GM18508 (cell line): ENCODE data around the gene C11orf16.
"Not testable (repeated sequence)": the region's sequence is repeated elsewhere in the genome, so short reads cannot be mapped to it uniquely, and the experiment has no call there.

Experiments
- ATAC-seq: cut with Tn5 transposase; IDR thresholded peaks from one replicate; pipeline ENCODE4 v1.9.1; 2021; ENCODE audit warnings: moderate number of reproducible peaks; ENCODE audit not compliant: insufficient read depth, unreplicated experiment

C11orf16 gene, protein sequence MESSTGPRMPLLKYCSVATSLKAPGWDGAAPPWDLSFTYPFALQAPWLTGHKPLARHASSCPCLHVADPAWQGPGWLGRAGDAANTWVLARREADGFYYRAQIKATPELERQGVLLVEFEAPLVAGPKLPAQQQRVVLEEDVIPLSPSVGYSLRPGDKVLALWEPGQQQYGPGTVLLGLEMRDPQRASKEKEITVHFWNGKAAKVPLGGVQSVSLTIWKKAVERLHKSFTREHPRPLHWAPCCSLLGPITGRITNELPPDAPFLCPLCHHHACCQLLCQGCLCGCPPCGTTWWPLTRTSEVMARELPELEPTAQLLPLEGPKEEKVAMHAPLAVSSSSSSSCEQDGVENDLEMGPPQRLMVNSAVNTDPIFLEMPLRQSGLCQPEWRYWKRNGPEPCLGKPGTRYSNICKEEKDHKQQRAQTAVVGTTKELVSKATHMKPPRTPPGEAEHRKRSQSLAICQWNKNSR

DNA sequence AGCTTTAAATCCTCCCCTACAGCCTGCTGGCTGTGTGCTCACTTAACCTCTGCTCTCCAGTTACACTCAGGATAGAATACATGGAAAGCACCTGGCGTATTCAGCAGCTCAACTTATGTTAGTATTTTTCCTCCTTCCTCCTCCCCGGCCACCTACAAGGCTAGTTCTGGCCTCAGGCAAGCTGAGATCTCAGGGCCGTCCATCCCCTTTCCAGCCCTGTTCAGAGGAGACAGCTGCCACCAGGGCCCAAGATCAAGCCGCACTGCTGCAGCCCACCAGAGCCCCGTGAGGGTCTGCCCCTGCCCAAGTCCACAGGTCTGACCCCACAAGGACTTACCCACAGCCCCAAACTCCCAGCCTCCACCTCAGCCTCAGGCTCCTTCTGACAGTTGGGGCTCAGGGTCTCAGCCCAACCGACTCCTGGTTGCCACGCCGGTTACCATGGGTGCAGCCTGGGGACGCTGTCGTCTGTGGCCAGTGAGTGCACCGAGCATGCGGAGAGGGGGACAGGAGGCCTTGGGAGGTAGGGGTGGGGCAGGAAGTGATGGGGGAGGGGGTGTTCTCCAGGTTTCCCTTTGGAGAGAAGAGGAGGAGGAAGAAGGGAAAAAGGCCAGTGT, at the start of gene C11orf16:
Gene C11orf16 (minus strand): TSS at position 384 of the 617 bp plus-strand sequence. CDS start 639 bp downstream, outside the sequence.
- no peak for ATAC-seq

- ATAC-seq: no peak
Observed at GRCh38 chr11:8980485-8980884, 47.7 kb upstream of the C11orf16 start.

DNA sequence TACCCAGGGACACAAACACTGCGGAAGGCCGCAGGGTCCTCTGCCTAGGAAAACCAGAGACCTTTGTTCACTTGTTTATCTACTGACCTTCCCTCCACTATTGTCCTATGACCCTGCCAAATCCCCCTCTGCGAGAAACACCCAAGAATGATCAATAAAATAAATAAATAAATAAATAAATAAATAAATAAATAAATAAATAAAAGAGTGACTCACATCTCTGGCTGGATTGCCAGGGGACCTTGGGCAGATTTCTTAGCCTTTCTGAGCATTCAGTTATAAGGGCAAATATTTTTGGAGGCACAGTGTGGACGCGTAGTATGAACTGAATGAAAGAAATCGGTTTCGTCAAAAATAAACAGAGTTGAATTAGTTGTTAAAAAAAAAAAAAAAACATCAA, 46.6 kb upstream of the C11orf16 start:
- ATAC-seq: not testable (repeated sequence)

DNA sequence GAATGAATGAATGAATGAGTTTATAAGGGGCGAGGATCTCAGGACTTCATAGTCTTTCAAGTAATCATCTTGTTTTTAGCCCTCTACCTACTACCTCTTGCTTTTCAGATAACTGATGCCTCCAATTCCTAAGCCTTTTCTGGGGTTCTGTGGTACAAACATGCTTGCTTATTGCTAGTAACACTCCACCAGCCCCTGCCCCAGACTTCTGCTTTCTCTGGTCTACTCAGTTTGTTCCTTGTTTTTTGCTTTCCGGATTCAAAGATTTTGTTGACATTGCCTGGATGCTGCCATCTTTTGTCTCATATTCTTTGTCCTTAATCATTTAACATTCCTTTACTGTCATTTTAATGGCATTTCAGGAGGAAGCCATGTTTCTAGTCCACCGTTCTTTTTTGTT, 40.4 kb upstream of the C11orf16 start:
- ATAC-seq: no peak

DNA sequence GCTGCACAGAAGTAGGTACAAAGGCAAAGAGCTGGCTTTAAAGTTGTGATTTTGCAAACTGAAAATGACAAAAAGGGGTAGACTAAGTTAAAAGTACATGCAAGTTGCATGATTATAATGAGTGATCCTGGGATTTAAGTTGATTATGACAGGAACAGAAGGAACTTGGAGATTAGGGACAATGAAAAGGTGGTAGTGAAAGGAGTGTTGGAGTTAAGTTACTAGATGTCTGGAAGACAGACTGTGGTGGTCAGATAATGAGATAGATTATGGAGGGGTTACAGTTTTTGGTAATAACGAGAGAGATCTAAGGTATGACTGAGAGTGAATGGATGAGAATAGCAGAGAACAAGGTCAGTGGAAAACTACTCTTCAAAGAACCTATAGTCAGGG, 39.2 kb upstream of the C11orf16 start:
- ATAC-seq: no peak

- ATAC-seq: no peak
Observed at GRCh38 chr11:8971196-8971923, 38.6 kb upstream of the C11orf16 start.

DNA sequence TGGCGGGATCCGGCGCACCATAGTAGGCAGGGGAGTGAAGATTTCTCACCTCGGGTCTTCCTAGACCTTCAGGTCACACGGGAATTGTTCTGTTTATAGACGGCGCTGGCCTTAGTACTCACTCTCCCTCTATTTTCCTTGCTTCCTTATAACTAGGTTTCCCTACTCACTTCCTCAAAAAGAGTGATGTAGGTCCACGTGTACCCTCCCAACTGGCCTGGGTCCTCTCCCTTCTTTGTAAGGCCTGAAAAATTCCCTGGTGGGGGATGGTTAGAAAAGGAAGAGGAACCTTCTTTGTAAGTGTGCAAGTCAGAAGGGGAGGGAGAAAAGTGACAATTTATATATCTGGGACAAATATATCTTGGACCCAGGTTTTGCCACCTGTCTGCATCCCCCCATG, 34.4 kb upstream of the C11orf16 start:
- ATAC-seq: no peak

DNA sequence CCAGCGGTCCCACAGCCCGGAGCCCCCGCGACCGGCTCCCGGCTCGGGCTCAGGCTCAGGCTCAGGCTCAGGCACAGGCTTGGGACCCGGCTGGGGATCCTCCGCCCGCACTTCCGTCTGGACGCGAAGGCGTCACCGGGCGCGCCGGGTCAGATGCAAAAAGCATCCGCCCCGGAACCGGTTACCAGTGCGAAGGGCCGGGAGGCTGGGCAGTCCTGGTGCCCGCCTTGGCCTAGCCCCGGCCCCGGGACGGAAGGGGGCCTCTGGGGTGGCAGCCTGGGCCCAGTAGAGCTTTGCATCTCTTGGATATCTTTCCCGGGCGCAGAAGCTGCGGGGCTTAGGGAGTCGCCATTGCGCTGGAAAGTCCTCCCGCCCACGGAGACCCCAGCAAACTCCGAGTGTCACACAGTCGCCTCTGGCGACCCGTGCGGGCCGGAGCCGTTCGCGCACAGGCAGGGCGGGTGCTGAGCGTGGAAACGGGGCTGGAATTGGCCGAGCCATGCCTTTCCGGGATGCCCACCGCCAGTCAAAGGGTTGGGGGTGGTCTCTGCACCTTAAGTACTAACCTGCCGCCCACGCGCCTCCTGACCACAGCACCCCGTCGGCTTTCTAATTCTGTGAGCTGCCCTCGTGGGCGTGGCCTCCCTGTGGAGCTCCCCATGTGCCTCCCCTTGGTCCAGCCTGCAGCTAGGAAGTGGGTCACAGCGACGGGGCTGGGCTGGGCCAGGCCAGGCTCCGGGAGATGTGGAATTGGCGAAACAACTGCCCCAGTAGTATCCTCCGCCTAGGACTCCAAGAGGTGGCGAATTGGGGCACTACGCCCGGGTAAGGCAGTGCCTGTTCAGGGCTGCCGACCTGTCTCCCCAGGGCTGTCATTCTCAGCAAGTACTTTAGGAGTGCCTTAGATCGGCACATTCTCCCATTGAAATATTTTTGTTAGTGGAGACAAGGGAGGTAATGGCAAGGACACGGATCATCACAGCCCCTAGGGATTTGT, 31.9 kb upstream of the C11orf16 start, which contains the start of gene TMEM9B:
Gene TMEM9B (minus strand): TSS at position 119 of the 997 bp plus-strand sequence. CDS start 129 bp downstream, outside the sequence.
- peak; percentile 40 for ATAC-seq

- ATAC-seq: peak; percentile 38
Observed at GRCh38 chr11:8963569-8964323, 31.0 kb upstream of the C11orf16 start.

DNA sequence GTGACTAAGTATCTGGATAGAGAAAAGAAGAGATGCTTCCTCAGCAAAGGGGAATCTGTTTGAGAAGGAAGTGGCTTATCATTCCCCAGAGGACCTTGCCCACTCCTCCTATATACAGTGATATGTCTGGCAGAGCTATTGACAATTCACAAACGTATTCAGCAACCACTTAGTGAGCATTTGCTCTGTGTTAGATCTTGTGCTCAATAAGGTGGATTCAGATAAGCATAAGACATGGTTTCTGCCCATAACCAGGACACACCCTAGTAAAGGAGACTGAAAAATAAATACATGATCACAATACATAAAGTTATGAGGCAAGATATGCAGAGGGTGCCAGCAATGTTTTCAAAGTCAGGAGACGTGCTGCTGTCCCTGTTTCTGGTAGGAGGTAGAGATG, 30.1 kb upstream of the C11orf16 start:
- no peak for ATAC-seq

GRCh38 chr11:8961401-8961800, 28.7 kb upstream of the C11orf16 start:
- ATAC-seq: no peak

GRCh38 chr11:8959546-8960166, 26.9 kb upstream of the C11orf16 start:
- no peak for ATAC-seq

DNA sequence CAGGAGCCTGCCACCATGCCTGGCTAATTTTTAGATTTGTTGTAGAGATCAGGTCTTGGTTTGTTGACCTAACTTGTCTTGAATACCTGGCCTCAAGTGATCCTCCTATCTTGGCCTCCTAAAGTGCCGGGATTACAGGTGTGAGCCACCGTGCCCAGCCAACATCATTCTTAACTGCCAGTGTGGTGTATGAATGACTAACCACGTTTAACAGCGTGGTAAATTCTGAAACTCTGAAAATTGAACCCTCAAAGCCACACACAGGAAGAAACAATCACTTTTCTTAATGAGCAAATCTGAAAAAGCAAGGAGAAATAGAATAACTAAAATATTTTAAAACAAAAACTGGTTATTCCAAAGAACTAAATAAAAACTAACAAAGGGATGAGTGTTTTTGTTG, 24.1 kb upstream of the C11orf16 start:
- no peak for ATAC-seq

DNA sequence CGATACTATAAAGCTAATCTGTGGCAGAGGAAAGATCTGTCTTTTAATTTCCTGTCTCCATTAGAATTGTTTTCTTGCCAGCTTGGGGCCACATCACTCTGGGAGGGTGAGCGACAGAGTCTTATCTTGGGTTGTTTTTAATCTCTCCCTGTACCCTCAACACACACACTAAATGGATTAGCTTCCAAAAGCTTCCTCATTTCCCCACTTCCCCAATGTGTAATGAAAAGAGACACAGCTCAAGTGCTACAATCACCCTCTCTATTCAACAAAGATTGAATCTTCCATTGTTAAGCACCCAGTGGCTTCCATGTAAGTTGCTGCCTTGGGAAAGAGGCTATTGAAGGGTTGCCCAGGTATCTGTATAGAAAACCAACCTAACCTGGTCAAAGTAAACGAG, 16.1 kb upstream of the C11orf16 start:
- ATAC-seq: no peak

DNA sequence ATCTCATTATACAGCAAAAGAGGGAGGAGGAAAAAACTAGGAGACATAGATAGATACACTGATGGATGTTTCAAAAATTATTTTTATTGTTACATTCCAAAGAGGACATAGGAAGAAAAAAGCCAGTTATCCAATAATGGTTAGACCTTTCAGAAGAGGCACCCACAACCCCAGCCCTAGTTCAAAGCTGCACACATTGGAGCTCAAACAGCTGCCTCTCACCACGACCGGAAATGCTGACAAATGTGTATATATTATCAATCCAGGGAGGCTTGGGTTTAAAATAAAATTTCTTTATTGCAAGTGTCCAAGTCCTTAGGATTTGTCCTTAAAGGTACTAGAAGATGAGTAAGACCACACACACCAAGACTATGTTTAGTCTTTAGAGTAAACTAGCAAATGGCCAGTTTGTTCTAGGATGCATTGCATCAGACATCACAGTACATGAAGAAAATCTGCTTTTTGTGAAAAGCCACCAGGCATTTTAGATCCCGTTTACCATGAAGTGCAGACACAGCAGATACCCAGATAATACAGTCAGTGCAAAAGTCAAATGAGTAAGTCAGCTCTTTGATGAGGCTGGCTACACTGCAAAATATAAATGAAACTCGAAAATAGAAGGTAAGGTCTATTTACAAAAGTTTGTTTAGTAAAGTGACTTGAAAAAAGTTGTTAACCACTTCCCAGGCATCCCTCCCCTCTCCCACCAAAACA, 14.6 kb upstream of the C11orf16 start:
- ATAC-seq: no peak

DNA sequence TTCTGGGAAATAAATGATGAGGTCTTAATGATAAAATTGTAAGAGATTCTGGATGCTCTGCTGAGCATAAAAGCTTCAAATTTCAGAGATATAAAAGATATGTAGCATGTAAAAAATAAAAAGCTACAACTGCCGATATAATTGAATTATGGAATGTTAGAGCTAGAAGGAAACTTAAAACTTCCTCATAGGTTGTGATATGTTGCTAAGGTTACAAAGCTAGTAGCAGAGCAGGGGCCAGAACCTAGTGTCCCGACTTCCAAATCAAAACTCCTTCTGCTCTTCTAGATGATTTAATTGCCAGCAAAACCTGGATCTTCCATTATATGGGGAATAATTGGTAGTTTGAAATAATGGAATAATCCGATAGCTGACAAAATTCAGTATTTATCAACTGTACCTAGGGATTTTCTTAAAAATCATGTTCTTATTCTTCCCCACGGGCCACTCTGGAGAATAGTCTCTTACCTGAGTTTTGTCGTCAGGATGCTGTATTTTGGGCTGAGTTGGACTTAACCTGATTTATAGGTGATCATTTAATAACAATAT, 9.8 kb upstream of the C11orf16 start, which contains the start of gene ASCL3:
Gene ASCL3 (minus strand): TSS at position 499 of the 549 bp plus-strand sequence. CDS start 4,855 bp downstream, outside the sequence.
- no peak for ATAC-seq

DNA sequence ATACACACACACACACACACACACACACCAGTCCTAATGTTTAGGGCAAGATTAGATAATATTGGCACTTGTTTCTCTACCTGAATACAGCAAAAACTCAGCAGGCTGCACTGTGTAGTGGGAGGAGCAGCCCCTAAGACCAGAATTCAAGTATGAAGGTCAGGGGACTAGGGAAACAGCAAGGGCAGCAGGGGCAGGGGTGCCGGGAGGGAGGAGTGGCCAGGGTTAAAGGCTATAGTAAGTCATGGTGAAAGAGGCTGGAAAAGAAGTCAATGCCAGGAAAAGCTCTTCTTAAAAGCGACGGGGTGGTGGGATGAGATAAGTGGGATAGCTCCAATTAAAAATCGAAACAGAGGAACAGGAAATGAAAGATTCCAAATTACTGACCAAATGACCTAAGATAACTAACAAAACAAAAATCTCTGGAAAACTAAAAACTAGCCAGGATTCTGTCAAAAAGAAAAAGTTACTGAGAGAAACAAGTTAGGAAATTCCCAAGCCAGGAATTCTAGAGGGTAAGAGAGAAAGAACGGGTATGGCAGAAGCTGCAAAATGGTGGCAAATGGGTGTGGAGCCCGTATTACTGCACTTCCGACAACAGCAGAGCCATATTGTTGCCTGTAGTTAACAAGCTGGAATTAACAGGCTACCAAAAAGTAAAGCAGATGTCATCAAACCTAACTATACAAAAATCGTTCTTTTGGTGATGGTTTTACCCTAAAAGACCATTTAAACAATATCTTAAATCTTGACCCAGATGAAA, 8.8 kb upstream of the C11orf16 start:
- ATAC-seq: no peak
